NCI-H2227 (cell line): ENCODE data around the gene SAMD1.
A peak's percentile ranks its signal among the peaks of the same experiment; 100 is the strongest.

Experiments
- DNase-seq: peaks from one replicate; lab custom pipeline; 2025; ENCODE audit not compliant: unreplicated experiment; lab: John Stamatoyannopoulos, UW

The SAMD1 gene

GRCh38 chr19:14113762-14114414, 23.3 kb upstream of the SAMD1 start:
- DNase-seq, result no peak

DNA sequence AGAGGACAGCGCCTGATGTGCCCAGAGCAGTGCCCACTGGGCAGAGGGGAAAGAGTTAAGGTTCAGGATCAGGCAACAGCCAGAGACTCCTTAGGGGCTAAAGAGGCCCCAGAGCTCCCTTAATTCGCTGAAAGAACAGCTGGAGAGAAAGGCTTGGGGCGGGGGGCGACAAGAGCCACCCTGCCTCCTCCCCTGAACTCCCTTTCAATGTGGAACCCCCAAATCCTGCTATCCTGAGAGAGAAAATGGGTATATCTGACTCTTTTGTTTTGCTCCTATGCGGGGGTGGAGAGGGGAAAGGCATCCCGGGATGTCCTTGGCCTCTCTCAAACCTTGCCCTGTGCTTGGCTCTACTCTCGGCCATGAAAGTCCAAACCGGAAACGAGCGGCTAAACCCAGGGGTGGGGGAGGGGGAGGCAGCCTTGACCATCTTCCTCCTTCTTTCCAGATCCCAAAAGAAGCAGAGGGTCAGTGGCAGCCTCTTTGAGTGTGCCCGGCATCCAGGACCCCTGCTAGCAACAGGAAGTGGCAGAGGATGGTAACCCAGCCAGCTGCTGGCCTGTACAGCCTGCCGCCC, 22.3 kb upstream of the SAMD1 start:
- no peak for DNase-seq

- DNase-seq, result no peak
Measured at GRCh38 chr19:14112051-14112808, 21.7 kb upstream of the SAMD1 start.

DNA sequence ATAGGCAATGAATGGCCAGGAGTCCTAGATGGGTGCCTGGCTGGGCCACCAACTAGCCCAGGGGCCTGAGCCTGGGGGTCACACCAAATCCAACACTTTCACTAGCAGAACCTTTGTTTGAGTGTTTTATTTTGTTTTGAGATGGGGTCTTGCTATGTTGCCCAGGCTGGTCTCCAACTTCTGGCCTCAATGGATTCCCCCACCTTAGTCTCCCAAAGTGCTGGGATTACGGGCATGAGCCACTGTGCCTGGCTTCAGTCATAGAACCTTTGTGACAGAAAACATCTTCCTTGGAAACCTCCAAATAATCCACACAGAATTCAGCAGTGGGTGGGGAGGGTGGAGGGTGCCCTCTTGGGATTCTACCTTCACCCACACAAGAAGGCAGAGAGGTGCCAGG, 20.9 kb upstream of the SAMD1 start:
- DNase-seq, result no peak

DNA sequence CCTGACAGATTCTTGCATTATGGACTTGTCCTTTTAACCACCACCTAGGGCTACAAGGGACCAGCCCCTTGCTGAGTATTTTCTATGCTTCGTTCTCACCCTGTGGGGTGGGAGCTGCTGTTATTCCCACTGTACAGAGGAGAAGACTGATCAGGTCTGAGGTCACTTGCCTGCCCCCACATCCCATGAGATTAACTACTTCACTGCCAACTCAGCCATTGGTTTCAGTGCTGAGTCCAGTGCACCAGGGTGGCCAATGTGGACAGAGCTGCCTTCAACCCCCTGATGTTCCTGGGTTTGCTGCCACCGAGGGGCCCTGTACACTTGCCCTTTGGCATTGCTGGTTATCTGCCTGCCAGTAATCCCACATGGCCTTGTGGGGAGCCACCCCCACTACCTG, 20.1 kb upstream of the SAMD1 start:
- no peak for DNase-seq

DNA sequence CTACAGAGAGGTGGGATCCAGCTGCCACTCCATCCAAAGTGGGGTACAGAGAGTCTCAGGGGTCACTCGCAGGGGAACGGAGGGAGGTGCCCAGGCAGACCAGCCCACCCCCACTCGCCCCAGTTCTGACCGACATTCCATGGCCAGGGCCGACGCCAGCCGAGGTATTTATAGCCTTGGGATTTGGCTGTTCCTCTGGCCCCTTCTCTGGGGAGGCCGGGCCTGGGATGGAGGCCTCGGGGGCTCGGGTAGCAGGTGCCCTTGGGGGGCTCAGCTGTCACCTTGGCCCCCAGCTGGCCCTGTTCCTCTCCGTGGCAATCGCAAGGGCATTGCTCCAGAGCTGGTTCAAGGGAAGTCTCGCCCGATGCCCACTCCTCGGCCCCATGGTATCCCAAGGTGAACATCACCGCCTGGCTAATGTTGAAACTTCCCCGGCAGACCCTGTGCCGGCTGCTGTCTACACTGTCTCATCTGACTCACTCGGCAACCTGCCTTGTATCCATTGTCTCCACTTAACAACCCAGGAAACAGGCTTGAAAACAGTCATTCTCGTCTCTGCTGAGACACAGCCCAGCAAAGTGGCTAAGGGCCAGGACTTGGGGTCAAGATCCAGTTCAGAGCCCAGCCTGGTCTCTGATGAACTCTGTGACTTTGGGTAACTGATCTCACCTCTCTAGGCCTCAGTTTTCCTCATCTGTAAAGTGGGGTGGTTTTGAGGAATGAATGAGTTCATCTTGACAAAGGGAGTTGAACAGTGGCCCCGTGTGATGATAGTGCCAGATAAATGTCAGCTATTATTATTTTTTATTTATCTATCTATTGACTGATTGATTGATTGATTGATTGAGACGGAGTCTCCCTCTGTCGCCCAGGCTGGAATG, 17.3 kb upstream of the SAMD1 start:
- no peak for DNase-seq

- DNase-seq, result no peak
Measured at GRCh38 chr19:14106840-14107239, 16.3 kb upstream of the SAMD1 start.

- DNase-seq, result no peak
Measured at GRCh38 chr19:14105680-14106079, 15.1 kb upstream of the SAMD1 start.

DNA sequence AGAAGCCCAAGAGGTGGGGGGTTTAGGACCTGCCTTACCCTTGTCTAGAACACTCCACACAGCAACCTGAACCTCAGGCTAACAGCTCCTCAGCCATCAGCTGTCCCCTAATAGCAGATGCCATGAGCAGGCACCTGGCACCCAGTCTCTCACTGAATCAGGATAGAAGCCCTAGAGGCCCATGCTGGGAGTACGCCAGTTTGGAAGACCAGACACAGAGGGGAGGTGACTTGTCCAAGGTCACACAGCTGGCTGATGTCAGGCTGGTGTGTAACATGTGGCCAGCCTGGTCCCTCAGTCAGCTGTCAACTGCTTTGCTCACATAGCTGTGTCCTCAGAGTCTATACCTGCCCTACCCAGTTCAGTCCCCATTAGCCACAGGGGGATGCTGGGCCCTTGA, 12.8 kb upstream of the SAMD1 start:
- DNase-seq, result no peak

DNA sequence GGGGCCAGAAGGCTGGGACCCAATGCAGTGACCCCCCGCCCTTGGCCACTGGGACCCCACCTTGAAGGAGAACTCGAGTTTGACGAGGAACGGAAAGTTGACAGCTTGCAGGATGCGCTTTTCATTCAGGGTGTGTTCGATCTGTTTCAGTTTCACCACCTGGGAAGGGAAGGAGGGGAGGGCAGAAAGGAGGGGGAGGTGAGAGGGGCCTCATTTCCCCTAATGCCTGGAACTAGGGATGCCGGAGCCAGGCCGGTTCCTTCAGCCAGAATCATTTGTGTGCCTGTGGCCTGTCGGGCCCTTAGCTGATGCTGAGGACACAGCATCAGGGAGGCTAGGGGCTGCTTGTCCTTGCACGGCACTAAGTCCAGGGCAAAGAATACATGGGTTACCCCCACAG, 12.2 kb upstream of the SAMD1 start:
- DNase-seq, result no peak

DNA sequence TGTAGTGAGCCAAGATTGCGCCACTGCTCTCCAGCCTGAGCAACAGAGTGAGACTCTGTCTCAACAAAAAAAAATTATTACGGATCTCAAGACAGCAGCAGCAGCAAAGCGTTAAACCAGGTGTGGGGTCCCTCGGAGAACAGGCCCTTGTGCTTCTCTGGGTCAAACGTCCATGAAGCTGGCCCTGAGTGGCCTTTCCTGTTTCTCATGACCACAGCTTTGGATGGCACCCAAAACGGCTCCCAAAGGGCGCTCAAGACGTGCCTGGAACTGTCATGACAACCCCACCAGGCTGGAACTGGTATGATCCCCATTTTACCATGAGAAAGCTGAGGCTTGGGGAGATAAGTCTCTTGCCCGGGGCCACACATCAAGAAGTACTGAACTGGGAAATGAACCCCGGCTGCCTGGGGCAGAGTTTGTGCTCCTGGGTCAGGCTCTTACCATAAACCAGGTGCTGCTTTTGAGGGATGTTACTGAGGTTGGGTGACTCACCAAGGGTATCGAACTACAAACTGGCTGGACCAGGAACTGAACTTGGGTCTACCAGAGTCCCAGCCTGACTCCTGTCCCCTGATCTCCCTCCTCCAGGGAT, 11.6 kb upstream of the SAMD1 start:
- no peak for DNase-seq

DNA sequence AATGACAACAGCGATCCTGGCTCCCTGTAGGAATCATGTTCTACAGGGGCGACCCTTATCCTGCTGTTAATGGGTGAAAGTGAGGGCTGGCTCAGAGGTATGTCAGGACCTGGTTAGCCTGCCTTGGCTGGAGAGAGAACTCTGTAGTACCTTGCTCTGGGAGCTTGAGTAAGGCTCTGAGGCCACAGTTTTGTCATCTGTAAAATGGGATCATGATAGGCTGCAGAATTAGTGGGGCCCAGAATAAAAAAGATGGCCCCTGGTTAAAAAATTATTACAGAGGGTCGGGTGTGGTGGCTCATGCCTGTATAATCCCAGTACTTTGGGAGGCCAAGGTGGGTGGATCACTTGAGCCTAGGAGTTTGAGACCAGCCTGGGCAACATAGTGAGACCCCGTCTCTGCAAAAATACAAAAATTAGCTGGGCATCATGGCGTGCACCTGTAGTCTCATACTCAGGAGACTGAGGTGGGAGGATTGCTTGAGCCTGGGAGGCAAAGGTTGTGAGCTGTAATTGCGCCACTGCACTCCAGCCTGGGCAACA, 10.5 kb upstream of the SAMD1 start:
- DNase-seq, result no peak

- DNase-seq, result no peak
Measured at GRCh38 chr19:14097532-14098151, 7.1 kb upstream of the SAMD1 start.

DNA sequence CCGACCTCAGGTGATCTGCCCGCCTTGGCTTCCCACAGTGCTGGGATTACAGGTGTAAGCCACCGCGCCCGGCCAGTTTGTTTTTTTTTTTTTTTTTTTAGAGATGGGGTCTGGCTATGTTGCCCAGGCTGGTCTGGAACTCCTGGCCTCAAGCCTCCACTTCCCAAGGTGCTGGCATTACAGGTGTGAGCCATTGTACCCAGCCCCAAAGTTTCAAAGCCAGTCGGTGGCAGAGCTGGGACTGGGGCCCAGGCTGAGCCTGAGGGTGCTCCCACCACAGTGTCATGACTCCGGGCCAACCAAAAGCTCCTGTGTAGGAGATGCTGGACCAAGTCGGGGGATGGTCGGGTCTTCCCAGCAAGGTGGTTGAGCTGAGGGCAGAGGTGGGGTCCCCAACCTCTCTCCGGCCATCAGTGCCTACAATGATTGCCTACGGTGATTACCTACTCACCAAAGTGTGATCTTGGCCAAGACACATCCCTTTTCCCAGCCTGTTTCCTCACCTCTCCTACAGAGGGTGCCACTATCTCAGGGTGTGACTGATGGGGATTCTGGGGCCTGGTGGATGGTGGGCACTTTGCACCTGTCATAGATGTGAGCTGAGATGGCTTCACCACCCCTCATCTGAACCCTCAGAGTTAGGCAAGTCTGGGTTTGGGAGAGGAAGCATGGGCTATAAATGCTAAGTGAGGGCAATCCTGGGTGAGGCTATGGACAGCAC, 5.9 kb upstream of the SAMD1 start:
- DNase-seq, result no peak

DNA sequence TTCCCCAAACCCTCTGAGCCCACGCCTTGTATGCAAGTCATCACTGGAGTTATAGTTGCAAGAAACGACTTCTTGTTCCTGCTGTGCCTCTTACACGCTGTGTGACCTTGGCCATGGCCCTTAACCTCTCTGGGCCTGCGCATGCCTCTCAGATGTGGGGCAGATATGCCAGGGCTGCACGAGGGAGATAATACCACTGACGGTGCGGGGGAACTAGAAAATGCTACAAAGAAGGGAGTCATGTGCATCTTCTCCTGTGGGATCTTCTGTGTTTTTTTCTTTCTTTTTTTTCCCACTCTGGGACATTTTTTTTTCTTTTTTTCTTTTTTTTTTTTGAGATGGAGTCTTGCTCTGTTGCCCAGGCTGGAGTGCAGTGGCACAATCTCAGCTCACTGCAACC, 4.3 kb upstream of the SAMD1 start:
- DNase-seq, result no peak

GRCh38 chr19:14093117-14093823, 2.7 kb upstream of the SAMD1 start:
- DNase-seq, result no peak

- peak; percentile 46 for DNase-seq
Measured at GRCh38 chr19:14091813-14092462, 1.4 kb upstream of the SAMD1 start.

- peak; percentile 69 for DNase-seq
Measured at GRCh38 chr19:14091081-14091812, 696 bp upstream of the SAMD1 start.
